ENCODE measurements around the gene RXRG. TPM values are rescaled to one million over a fixed set of nuclear protein-coding genes. Genes with fewer than 3 reads are reported as not detected.
A peak's percentile ranks its signal among the peaks of the same experiment; 100 is the strongest.

RXRG gene
- total RNA-seq, 4 donors from 2014 or later = 0.13 to 4.0 (median 0.84) TPM

DNA sequence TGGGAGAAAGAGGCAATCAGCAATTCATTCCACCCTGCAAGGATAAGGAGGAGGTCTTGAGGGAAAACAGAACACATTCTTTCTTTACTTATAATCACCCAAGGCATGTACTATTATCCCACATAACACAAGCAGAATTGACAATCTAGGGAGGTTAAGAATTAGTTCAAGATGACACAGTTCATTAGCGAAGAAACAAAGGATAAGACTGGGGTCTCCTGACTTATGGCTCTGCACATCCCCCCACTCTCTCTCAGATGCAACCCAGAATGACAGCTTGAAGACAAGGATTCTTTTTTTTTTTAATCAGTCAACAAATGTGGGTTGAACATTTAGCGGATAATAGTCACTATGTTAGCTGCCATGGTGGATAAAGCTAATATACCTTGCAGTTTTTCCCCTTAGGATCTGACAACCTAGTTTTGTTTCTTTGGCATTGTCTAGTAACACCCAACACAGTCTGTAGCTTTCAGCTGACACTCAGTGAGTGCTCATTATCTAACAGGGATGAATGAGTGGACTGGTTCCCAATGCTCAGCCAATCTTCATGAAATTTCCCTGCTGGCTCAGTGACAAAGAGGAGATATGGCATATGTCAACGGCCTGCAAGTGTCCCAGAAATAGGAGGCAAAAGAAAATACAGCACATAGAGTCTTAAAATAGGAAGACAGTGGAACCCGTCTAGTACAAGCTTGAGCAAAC is 35.1 kb downstream of the RXRG start:
- H3K4me1 ChIP-seq = no peaks in the 10 kb centered on the region
- DNase-seq = no peak
- TF ChIP-seq POLR2A (IDR thresholded peaks at IDR 0.05) = no peak
- TF ChIP-seq, protein P1, sequence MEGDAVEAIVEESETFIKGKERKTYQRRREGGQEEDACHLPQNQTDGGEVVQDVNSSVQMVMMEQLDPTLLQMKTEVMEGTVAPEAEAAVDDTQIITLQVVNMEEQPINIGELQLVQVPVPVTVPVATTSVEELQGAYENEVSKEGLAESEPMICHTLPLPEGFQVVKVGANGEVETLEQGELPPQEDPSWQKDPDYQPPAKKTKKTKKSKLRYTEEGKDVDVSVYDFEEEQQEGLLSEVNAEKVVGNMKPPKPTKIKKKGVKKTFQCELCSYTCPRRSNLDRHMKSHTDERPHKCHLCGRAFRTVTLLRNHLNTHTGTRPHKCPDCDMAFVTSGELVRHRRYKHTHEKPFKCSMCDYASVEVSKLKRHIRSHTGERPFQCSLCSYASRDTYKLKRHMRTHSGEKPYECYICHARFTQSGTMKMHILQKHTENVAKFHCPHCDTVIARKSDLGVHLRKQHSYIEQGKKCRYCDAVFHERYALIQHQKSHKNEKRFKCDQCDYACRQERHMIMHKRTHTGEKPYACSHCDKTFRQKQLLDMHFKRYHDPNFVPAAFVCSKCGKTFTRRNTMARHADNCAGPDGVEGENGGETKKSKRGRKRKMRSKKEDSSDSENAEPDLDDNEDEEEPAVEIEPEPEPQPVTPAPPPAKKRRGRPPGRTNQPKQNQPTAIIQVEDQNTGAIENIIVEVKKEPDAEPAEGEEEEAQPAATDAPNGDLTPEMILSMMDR (IDR thresholded peaks at IDR 0.05) = no peak
- no peaks in the 10 kb centered on the region for H3K9me3 ChIP-seq
- WGBS, 2 donors = 74 to 85% methylated on average over 4 of the region's 4 CpGs
- no peaks in the 10 kb centered on the region for H3K27me3 ChIP-seq
- H3K27ac ChIP-seq = no peak overlapping the region
- H3K4me3 ChIP-seq (replicated peaks in 1 of 3) = no peak overlapping the region
- no peaks in the 10 kb centered on the region for H3K36me3 ChIP-seq
- intact Hi-C loops (cut with DNase I) = no loop called here

DNA sequence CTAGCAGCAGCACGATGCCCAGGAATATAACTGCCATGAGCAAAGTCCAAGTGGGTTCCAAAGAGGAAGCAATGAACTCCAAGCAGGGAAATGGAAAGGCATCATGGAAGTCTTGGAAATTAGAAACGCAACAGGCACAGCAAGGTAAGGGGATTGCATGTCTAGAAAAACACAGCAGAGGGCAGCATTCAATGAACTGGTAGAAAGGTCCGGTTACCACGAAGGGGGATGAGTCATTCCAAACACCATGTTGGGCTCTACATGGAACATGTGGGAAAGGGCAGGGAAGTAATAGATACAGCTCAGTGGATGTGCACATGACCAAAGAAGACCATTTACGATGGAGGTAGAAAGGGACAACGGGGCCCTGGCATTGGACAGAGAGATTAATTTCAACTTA is 36.4 kb downstream of the RXRG start:
- 53 to 58% methylated on average over 6 of the region's 6 CpGs for WGBS, 2 donors
- TF ChIP-seq, protein P1 (IDR thresholded peaks at IDR 0.05) = peak in 4 of 6 experiments; percentile 9 to 51 (median 34)
- no peak for TF ChIP-seq POLR2A (IDR thresholded peaks at IDR 0.05)
- no peak overlapping the region for H3K27ac ChIP-seq

DNA sequence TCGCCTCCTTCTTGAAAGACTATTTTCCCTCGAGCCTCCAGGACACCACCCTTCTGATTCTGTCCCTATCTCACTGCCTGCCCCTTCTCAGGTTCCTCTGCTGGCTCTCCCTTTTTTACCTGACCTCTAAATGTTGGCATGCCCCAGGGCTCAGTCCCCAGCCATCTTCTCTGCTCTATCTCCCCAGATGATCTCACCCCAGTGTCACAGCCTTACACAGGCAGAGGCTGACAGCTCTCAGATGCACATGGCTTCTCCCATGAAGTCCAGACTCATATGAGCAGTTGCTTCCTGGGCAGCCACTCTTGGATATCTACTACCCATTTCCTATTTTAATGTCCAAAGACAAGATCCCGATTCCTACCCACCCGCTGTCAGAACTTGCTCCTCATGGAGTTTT is 37.5 kb downstream of the RXRG start:
- no peak overlapping the region for H3K4me3 ChIP-seq (replicated peaks in 1 of 3)
- no peak for DNase-seq
- no peaks in the 10 kb centered on the region for H3K36me3 ChIP-seq
- 89 to 91% methylated on average over 4 of the region's 4 CpGs for WGBS, 2 donors
- no peak overlapping the region for H3K27ac ChIP-seq
- H3K4me1 ChIP-seq = no peaks in the 10 kb centered on the region
- TF ChIP-seq, protein P1 (IDR thresholded peaks at IDR 0.05) = no peak
- no peak for TF ChIP-seq POLR2A (IDR thresholded peaks at IDR 0.05)
- H3K27me3 ChIP-seq = no peaks in the 10 kb centered on the region
- intact Hi-C loops (cut with DNase I) = no loop called here
- no peaks in the 10 kb centered on the region for H3K9me3 ChIP-seq

More for the DNA sequence above, 36.4 kb downstream of the RXRG start:
- no peaks in the 10 kb centered on the region for H3K4me1 ChIP-seq
- H3K36me3 ChIP-seq = no peaks in the 10 kb centered on the region
- no peaks in the 10 kb centered on the region for H3K9me3 ChIP-seq
- peak in 1 of 2 donors; percentile 25 for DNase-seq
- H3K27me3 ChIP-seq = no peaks in the 10 kb centered on the region
- no peak overlapping the region for H3K4me3 ChIP-seq (replicated peaks in 1 of 3)
- intact Hi-C loops (cut with DNase I) = no loop called here

DNA sequence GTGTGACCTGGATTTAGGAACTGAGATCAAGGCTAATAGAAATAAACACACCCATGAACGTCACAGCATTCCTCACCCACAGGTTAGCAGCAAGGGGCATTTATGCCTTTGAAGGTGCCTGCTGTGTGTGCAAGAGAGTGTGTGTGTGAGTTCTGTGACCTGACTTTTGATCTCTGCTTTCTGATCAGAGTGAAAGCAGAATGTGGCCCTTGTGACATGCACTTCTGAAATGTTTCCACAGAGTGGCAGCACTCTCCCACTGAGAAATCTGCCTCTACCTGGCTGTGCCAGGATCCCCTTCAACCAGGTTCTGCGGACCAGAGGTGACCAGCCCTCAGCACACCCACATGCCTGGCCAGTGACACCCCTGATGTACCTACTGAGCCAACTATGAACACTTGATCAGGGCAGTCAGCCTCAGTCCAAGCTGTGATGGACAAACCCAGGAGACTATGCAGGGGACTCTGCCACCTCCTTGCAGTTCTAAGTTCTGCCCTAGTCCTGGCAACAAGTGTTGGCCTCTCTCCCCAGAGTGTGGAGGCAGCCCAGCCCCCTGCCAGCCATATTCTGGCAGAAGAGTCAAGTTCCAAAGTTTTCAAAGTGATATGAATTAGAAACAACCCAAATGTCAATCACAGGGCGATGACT is 41.0 kb downstream of the RXRG start:
- Histone ChIP-seq H3K4me1 (no peaks in the 10 kb centered on the region), H3K27ac (no peak overlapping the region), H3K27me3 (no peaks in the 10 kb centered on the region), H3K4me3 (replicated peaks in 1 of 3) (no peak overlapping the region), H3K9me3 (no peaks in the 10 kb centered on the region), H3K36me3 (no peaks in the 10 kb centered on the region)
- 37 to 38% methylated on average over 3 of the region's 3 CpGs for WGBS, 2 donors
- DNase-seq = peak; percentile 48 to 57
- TF ChIP-seq, protein P1 (IDR thresholded peaks at IDR 0.05) = peak in 5 of 6 experiments; percentile 50 to 83 (median 81)
- no peak for TF ChIP-seq POLR2A (IDR thresholded peaks at IDR 0.05)
- intact Hi-C loops (cut with DNase I) = loop anchor here (5.0 kb wide), 1 partner anchor 188 kb away; no protein-coding TSS in a partner anchor

Measured in thyroid gland (tissue), 4 donors.